SKM-1 treated with dmso at 0.1 percent for 144 hours (cell line): ENCODE data around the gene GUK1.

Source experiments
- DNase-seq: peaks from one replicate; lab custom pipeline; 2025; ENCODE audit not compliant: unreplicated experiment; lab: John Stamatoyannopoulos, UW

The GUK1 gene

DNA sequence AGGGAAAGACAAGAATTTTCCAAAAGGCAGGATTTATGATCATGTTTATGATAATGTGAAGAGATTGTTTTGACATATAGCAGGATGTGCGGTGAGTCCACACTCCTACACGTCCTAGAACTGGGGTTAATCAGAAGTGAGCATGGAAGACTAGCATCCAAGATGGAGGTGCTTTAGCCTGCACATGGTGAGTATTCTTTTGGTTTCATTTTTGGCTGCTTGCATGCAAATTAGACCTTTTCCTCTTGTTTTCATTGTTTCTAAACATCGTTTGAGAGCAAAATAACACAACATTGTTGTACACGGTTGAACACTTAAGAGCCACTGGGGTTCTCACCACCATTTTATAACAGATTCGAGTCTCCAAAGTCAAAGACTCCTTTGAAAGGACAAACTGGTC is 14.9 kb upstream of the GUK1 start:
- no peak for DNase-seq

DNA sequence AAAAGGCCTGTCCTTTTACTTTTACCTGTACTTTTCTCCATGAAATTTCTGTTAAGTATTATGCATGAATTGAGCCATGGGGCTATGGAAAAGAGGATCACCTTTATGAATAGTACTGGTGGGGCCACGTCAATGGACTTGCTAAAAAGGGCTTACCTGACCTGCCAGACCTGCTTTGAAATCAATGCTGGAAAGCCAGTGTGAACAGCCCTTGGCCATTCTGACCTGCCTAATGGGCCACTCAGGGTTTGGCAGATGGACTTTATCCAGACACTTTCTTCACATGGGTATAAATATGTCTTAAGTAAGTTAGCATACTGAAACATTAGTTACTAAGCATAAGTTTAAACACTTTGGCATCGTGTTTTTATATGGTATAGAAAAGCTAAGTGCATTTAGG is 8.3 kb upstream of the GUK1 start:
- DNase-seq: no peak

- DNase-seq: no peak
Observed at GRCh38 chr1:228134591-228134990, 5.5 kb upstream of the GUK1 start.

- peak; percentile 22 for DNase-seq
Observed at GRCh38 chr1:228136901-228137300, 3.2 kb upstream of the GUK1 start.

DNA sequence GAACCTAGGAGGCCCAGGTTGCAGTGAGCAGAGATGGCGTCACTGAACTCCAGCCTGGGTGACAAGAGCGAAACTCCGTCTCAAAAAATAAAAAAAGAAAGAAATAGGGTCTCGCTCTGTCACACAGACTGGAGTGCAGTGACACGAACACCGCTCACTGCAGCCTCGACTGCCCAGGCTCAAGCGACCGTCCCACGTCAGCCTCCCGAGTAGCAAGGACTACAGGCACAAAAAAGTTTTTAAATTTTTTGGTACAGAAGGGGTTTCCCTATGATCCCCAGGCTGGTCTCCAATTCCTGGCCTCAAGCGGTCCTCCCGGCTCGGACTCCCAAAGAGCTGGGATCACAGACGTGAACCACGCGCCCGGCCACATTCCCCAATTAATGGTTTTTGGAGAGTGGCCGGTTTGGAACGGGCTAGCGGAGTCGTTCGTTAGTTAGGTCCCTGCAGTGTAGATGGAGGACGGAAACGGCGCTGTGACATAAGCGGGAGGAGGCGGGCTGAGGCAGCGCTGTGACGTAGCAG is 611 bp upstream of the GUK1 start:
- no peak for DNase-seq

GRCh38 chr1:228140724-228141225 is 696 bp downstream of the GUK1 start:
- no peak for DNase-seq

GRCh38 chr1:228141226-228142044 is 1.4 kb downstream of the GUK1 start:
- no peak for DNase-seq

GRCh38 chr1:228142155-228142691 is 2.1 kb downstream of the GUK1 start:
- DNase-seq: no peak

GRCh38 chr1:228142701-228143136 is 2.6 kb downstream of the GUK1 start:
- DNase-seq: no peak

GRCh38 chr1:228143480-228144192 is 3.6 kb downstream of the GUK1 start:
- no peak for DNase-seq

DNA sequence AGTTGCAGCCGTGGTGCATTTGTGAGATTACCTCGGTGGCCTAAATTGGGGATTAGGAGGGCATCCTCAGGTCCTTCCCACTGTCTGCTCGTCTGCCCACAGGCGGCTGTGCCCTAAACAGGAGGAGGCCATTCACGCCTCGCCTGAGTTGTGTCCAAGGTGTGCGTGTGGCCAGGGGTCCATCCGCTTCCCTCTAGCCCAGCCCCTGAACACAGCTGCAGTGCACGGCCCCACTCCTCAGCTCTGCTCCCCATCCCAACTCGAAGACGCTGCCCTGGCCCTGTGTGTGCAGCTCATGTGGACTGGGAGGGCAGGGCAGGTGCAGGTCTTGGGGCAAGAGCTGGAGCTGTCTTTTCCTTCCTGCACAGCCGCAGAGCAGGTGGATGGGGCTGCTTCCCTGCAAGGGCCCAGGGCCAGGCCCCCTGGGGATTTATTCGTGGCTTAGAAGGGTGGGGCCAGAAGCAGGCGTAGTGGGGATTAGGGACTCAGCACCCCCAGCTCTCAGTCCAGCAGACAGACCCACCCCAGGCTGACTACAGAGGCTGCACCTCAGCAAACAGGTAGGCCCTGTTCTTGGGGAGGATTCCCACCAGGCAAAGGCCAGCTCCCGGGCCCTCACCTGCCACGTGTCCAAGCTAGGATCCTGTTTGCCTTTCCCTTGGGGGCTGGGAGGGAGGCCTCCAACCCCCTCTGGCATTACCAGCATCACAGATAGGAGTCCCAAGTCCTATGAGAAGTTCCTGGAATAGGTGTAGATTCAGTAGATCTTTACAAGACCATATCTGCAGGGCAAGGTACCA is 4.3 kb downstream of the GUK1 start:
- DNase-seq: no peak

DNA sequence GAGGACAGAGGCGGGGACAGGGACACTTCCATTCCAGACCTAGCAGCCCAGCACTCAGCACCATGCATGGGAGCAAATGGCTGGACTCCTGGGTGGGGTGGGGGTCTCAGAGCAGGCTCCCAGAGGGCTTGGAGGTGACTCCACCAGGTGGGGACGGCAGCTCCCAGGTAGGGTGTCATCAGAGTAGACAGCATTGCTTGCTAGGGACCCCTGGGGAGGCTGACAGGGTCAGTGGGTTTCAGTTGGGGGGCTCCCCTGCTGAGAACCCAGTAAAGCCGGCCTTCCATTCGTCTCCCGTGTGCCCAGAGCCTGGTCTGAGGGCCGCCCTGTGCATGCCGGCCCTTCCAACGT is 4.9 kb downstream of the GUK1 start:
- no peak for DNase-seq

- DNase-seq: no peak
Observed at GRCh38 chr1:228145463-228146416, 5.7 kb downstream of the GUK1 start.

DNA sequence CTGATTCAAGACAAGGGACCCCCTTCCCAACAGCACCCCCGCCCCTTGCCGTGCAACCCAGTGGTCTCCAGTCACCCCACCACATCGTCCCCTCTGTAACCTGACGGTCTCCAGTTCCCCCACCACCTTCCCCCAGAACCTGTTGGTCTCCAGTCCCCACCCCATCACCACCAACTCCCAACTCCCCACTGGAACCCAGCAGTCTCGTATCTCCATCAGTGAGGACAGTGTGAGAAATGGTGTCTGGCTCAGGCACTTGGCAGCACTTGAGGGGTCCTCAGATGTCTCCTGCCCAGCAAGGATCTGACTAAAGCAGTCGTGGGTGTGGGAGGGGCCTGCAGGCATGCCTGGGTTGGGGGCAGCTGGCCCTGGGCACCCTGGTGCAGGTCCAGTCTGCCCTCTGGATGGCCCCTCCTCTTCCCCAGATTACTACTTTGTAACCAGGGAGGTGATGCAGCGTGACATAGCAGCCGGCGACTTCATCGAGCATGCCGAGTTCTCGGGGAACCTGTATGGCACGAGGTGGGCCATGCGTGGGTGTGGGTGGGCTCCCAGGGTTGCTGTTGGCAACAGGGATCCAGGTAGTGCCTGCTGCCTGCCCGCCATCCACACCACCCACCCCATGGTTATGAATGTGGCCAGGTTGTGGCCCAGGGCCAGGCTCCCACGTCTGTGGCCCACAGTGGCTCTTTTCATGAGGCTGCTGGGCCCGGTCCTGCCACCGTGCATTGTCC is 6.5 kb downstream of the GUK1 start:
- DNase-seq: no peak

- DNase-seq: no peak
Observed at GRCh38 chr1:228147151-228147693, 7.1 kb downstream of the GUK1 start.

GRCh38 chr1:228147768-228148167 is 7.7 kb downstream of the GUK1 start:
- no peak for DNase-seq

GRCh38 chr1:228148196-228148861 is 8.2 kb downstream of the GUK1 start:
- no peak for DNase-seq

GRCh38 chr1:228148935-228149405 is 8.9 kb downstream of the GUK1 start:
- no peak for DNase-seq
